Skin epidermis (tissue), 12 donors: ENCODE measurements around the gene DPYD.

Source experiments
- H3K27ac ChIP-seq, 21 experiments: fragments of 200-600 bp; sonication (generic) in 11 of 21; one replicate each; pipeline ENCODE4 v1.5.0; 2020; ENCODE audit warnings: mild to moderate bottlenecking in 3 of 21, inconsistent platforms in 2 of 21, moderate library complexity in 2 of 21
- H3K4me3 ChIP-seq, 7 experiments: fragments of 200-600 bp; sonication (generic) in 2 of 7; one replicate each; pipeline ENCODE4 v1.5.0; 2020; ENCODE audit warnings: inconsistent platforms in 2 of 7, mild to moderate bottlenecking in 2 of 7, moderate library complexity in 1 of 7

DPYD gene

GRCh38 chr1:97200595-97200994 lies 720.2 kb downstream of the DPYD start:
- H3K27ac ChIP-seq = no peak overlapping the region
- no peak overlapping the region for H3K4me3 ChIP-seq

- Histone ChIP-seq H3K27ac (no peak overlapping the region), H3K4me3 (no peak overlapping the region)
Measured at GRCh38 chr1:97196825-97197516, 723.9 kb downstream of the DPYD start.

GRCh38 chr1:97192872-97193572 lies 727.8 kb downstream of the DPYD start:
- Histone ChIP-seq H3K4me3 (no peak overlapping the region), H3K27ac (no peak overlapping the region)

GRCh38 chr1:97190326-97190725 lies 730.5 kb downstream of the DPYD start:
- Histone ChIP-seq H3K27ac (no peak overlapping the region), H3K4me3 (no peak overlapping the region)

- H3K4me3 ChIP-seq = no peak overlapping the region
- H3K27ac ChIP-seq = no peak overlapping the region
Measured at GRCh38 chr1:97186381-97186780, 734.5 kb downstream of the DPYD start.

- no peak overlapping the region for H3K27ac ChIP-seq
- no peak overlapping the region for H3K4me3 ChIP-seq
Measured at GRCh38 chr1:97174039-97174704, 746.7 kb downstream of the DPYD start.

- no peak overlapping the region for H3K27ac ChIP-seq
- H3K4me3 ChIP-seq = no peak overlapping the region
Measured at GRCh38 chr1:97170300-97170699, 750.5 kb downstream of the DPYD start.

GRCh38 chr1:97168056-97168455 lies 752.8 kb downstream of the DPYD start:
- Histone ChIP-seq H3K4me3 (no peak overlapping the region), H3K27ac (no peak overlapping the region)

- H3K27ac ChIP-seq = no peak overlapping the region
- H3K4me3 ChIP-seq = no peak overlapping the region
Measured at GRCh38 chr1:97167246-97167645, 753.6 kb downstream of the DPYD start.

GRCh38 chr1:97166626-97167025 lies 754.2 kb downstream of the DPYD start:
- H3K27ac ChIP-seq = no peak overlapping the region

GRCh38 chr1:97164276-97164639 lies 756.6 kb downstream of the DPYD start:
- H3K4me3 ChIP-seq = no peak overlapping the region
- H3K27ac ChIP-seq = no peak overlapping the region

More at GRCh38 chr1:97166626-97167025, 754.2 kb downstream of the DPYD start:
- H3K4me3 ChIP-seq = no peak overlapping the region

- no peak overlapping the region for H3K4me3 ChIP-seq
- H3K27ac ChIP-seq = no peak overlapping the region
Measured at GRCh38 chr1:97163591-97164275, 757.1 kb downstream of the DPYD start.

- Histone ChIP-seq H3K27ac (no peak overlapping the region), H3K4me3 (no peak overlapping the region)
Measured at GRCh38 chr1:97160818-97161217, 760.0 kb downstream of the DPYD start.

- no peak overlapping the region for H3K4me3 ChIP-seq
- no peak overlapping the region for H3K27ac ChIP-seq
Measured at GRCh38 chr1:97159342-97159741, 761.5 kb downstream of the DPYD start.

- no peak overlapping the region for H3K27ac ChIP-seq
- H3K4me3 ChIP-seq = no peak overlapping the region
Measured at GRCh38 chr1:97158691-97159096, 762.1 kb downstream of the DPYD start.

GRCh38 chr1:97157991-97158390 lies 762.8 kb downstream of the DPYD start:
- Histone ChIP-seq H3K4me3 (no peak overlapping the region), H3K27ac (no peak overlapping the region)

GRCh38 chr1:97151651-97152050 lies 769.2 kb downstream of the DPYD start:
- no peak overlapping the region for H3K27ac ChIP-seq

GRCh38 chr1:97145321-97145956 lies 775.4 kb downstream of the DPYD start:
- Histone ChIP-seq H3K27ac (no peak overlapping the region), H3K4me3 (no peak overlapping the region)

More at GRCh38 chr1:97151651-97152050, 769.2 kb downstream of the DPYD start:
- H3K4me3 ChIP-seq = no peak overlapping the region

- no peak overlapping the region for H3K27ac ChIP-seq
- no peak overlapping the region for H3K4me3 ChIP-seq
Measured at GRCh38 chr1:97144527-97144926, 776.3 kb downstream of the DPYD start.
